ENCODE data around the gene IRGQ. TPM values are rescaled to one million over a fixed set of nuclear protein-coding genes. Genes with fewer than 3 reads are reported as not detected.
A peak's percentile ranks its signal among the peaks of the same experiment; 100 is the strongest.

Gene IRGQ
- total RNA-seq, 1 donor from 2014 or later, result 48.6 TPM

DNA sequence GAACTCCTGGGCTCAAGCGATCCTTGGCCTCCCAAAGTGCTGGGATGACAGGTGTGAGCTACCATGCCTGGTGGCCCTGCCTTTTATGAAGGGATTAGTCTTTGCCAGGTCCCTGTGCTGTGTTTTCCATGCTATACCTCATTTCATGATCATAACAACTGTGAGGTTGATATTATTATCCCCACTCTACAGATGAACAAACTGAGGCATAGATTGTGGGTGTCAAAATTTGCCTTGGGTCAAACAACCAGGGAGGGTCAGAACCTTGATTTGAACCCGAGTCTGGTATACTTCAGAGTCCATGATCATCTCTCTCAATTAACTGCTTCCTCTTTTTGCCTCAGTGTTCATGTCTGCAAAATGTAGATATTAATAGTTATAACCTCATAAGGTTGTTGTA is 13.4 kb downstream of the IRGQ start:
- Mint-ChIP-seq H3K27me3 (ENCODE audit: unreplicated experiment) (peaks cover 8% of the 10 kb centered on the region), H3K36me3 (ENCODE audit: low read depth, unreplicated experiment) (peaks cover 8% of the 10 kb centered on the region), H3K4me1 (ENCODE audit: unreplicated experiment) (peaks cover 16% of the 10 kb centered on the region), H3K27ac (ENCODE audit: unreplicated experiment) (no peak overlapping the region), H3K9me3 (ENCODE audit: unreplicated experiment) (no peaks in the 10 kb centered on the region), H3K4me3 (ENCODE audit: unreplicated experiment) (no peak overlapping the region)
- no peak for DNase-seq (ENCODE audit: low spot score)
- TF ChIP-seq CTCF (IDR thresholded peaks at IDR 0.05; ENCODE audit: unreplicated experiment), result no peak

DNA sequence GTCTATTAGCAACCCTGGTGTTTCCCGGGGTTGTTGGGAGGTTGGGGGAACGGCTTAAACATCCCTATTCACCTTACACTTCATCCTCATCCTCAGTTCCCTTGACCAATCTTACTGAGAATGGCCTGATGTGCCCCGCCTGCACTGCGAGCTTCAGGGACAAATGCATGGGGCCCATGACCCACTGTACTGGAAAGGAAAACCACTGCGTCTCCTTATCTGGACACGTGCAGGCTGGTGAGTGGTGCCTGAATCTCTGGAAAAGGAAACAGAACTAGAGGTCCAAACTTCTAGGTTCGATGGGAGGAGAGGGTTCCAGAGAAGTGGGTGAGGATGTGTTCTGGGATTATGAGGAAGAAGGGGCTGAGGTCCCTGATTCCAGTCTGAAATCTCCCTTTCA is 14.5 kb downstream of the IRGQ start:
- peaks cover 8% of the 10 kb centered on the region for H3K36me3 Mint-ChIP-seq (ENCODE audit: low read depth, unreplicated experiment)
- DNase-seq (ENCODE audit: low spot score), result no peak
- TF ChIP-seq CTCF (IDR thresholded peaks at IDR 0.05; ENCODE audit: unreplicated experiment), result no peak
- H3K4me3 Mint-ChIP-seq (ENCODE audit: unreplicated experiment), result no peak overlapping the region
- no peaks in the 10 kb centered on the region for H3K9me3 Mint-ChIP-seq (ENCODE audit: unreplicated experiment)
- peaks cover 11% of the 10 kb centered on the region for H3K27me3 Mint-ChIP-seq (ENCODE audit: unreplicated experiment)
- no peak overlapping the region for H3K27ac Mint-ChIP-seq (ENCODE audit: unreplicated experiment)
- peaks cover 18% of the 10 kb centered on the region for H3K4me1 Mint-ChIP-seq (ENCODE audit: unreplicated experiment)

DNA sequence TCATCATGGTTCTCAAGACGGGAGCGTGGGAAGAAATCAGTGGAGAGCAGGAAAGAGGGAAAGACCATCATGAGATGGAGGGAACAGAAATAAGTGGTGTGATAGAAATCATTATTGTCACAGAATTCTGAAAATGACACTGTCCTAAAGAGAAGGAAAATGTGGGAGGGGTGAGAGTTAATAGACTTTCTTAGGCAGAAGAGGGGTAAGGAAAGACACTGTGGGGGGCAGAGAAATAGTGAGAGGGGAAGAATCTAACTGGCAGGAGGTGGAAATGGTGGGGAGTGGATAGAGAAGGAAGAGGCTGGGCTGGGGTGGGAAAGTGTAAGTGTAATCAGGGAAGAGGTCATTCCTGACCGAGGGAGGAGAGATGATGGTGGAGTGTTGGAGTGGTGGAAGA is 17.1 kb downstream of the IRGQ start:
- TF ChIP-seq CTCF (IDR thresholded peaks at IDR 0.05; ENCODE audit: unreplicated experiment), result no peak
- H3K27ac Mint-ChIP-seq (ENCODE audit: unreplicated experiment), result peak overlapping the region; percentile 9
- H3K4me1 Mint-ChIP-seq (ENCODE audit: unreplicated experiment), result peaks cover 30% of the 10 kb centered on the region
- peak overlapping the region; percentile 57 for H3K4me3 Mint-ChIP-seq (ENCODE audit: unreplicated experiment)
- H3K9me3 Mint-ChIP-seq (ENCODE audit: unreplicated experiment), result no peaks in the 10 kb centered on the region
- peaks cover 13% of the 10 kb centered on the region for H3K27me3 Mint-ChIP-seq (ENCODE audit: unreplicated experiment)
- no peak for DNase-seq (ENCODE audit: low spot score)
- H3K36me3 Mint-ChIP-seq (ENCODE audit: low read depth, unreplicated experiment), result peaks cover 10% of the 10 kb centered on the region

DNA sequence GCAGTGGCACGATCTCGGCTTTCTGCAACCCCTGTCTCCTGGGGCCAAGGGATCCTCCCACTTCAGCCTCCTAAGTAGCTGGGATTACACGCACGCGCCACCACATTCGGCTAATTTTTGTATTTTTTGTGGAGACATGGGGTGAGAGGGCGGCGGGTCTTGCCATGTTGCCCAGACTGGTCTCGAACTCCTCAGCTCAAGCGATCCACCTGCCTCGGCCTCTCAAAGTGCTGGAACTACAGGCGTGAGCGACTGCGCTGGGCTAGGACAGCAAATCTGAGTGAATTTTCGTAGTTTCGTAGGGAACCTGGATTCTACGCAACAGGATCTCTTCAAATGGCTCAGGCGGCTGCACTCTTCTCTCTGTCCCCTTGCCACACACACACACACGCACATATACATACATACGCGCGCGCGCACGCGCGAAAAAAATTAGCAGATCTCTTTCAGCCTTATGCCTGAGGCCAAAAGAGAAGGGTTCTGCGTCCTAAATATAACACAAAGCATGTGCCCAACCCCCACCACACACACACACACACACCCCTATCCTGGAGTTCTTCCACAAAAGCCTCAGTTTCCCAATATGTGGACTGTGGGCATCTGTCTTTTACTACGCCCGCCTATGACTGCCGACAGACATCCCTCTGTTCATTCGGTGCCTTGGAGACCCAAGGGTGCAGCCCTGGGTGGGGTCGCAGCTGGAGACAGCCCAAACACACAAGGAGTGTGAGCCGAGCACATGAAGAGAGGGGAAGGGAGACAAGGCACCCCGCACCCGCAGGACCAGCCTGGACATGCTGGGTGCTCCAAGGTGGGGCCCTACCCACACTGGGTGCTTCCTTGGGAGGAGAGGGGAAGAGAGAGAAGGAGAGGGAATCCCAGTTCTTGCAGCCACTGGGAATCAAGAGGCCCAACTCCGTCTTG is 19.7 kb downstream of the IRGQ start:
- Mint-ChIP-seq H3K27ac (ENCODE audit: unreplicated experiment) (peak overlapping the region; percentile 99), H3K4me3 (ENCODE audit: unreplicated experiment) (peak overlapping the region; percentile 82), H3K9me3 (ENCODE audit: unreplicated experiment) (no peaks in the 10 kb centered on the region), H3K36me3 (ENCODE audit: low read depth, unreplicated experiment) (peaks cover 13% of the 10 kb centered on the region), H3K4me1 (ENCODE audit: unreplicated experiment) (peaks cover 26% of the 10 kb centered on the region), H3K27me3 (ENCODE audit: unreplicated experiment) (peaks cover 17% of the 10 kb centered on the region)
- TF ChIP-seq CTCF (IDR thresholded peaks at IDR 0.05; ENCODE audit: unreplicated experiment), result no peak
- no peak for DNase-seq (ENCODE audit: low spot score)

Data from endothelial cell (in vitro differentiated cells).